ENCODE measurements around the gene KCNJ8.

The KCNJ8 gene

DNA sequence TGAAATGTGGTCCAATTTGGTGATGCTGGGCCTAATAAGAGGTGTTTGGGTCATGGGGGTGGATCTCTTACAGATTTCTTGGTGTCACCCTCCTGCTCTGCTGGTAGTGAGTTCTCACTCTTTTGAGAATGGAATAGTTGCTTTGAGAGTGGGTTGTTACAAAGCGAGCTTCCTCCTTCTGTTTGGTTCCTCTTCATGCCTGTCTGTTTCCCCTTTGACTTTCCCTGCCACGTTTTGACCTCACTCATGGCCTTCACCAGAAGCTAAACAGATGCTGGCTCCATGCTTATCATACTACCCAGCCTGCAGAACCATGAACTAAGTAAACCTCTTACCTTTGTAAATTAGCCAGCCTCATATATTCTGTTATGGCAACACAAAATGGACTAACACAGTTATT, 59.1 kb downstream of the KCNJ8 start:
- DNase-seq (ENCODE audit: low read depth), result no peak
- no peak overlapping the region for H3K4me3 ChIP-seq (ENCODE audit: low read length)
- TF ChIP-seq, protein P1, sequence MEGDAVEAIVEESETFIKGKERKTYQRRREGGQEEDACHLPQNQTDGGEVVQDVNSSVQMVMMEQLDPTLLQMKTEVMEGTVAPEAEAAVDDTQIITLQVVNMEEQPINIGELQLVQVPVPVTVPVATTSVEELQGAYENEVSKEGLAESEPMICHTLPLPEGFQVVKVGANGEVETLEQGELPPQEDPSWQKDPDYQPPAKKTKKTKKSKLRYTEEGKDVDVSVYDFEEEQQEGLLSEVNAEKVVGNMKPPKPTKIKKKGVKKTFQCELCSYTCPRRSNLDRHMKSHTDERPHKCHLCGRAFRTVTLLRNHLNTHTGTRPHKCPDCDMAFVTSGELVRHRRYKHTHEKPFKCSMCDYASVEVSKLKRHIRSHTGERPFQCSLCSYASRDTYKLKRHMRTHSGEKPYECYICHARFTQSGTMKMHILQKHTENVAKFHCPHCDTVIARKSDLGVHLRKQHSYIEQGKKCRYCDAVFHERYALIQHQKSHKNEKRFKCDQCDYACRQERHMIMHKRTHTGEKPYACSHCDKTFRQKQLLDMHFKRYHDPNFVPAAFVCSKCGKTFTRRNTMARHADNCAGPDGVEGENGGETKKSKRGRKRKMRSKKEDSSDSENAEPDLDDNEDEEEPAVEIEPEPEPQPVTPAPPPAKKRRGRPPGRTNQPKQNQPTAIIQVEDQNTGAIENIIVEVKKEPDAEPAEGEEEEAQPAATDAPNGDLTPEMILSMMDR (conservative IDR thresholded peaks at IDR 0.05; ENCODE audit: low read length), result no peak
